Liver (tissue), 9 donors: Measurements from ENCODE around the gene KIFC3. TPM values are rescaled to one million over a fixed set of nuclear protein-coding genes. Genes with fewer than 3 reads are reported as not detected.
A peak's percentile ranks its signal among the peaks of the same experiment; 100 is the strongest.
"Not testable (repeated sequence)": the region's sequence is repeated elsewhere in the genome, so short reads cannot be mapped to it uniquely, and the experiment has no call there.

Experiments
- DNase-seq: peaks from one replicate; pipeline ENCODE4 v3.0.0-alpha.2; 2017; ENCODE audit warnings: low spot score
- H3K27ac ChIP-seq, 2 donors: one replicate each; pipeline ENCODE4 v1.7.0; 2013; ENCODE audit warnings: inconsistent platforms in 2 of 2, low read length in 2 of 2, control low read depth in 1 of 2, low read depth in 1 of 2, mild to moderate bottlenecking in 1 of 2
- H3K27me3 ChIP-seq, 4 donors: one replicate each; pipeline versions ENCODE4 v1.6.1 to v1.7.0; 2013; ENCODE audit warnings: low read length in 3 of 4, inconsistent platforms in 1 of 4, mild to moderate bottlenecking in 1 of 4, moderate library complexity in 1 of 4; ENCODE audit not compliant: control insufficient read depth in 4 of 4, insufficient read depth in 4 of 4
- H3K36me3 ChIP-seq, 4 donors: one replicate each; pipeline versions ENCODE4 v1.6.1 to v1.7.0; 2013; ENCODE audit warnings: low read length in 3 of 4, mild to moderate bottlenecking in 3 of 4, low read depth in 1 of 4, moderate library complexity in 1 of 4; ENCODE audit not compliant: control insufficient read depth in 4 of 4, insufficient read depth in 3 of 4
- H3K4me1 ChIP-seq, 4 donors: one replicate each; pipeline versions ENCODE4 v1.6.1 to v1.7.0; 2013; ENCODE audit warnings: low read length in 3 of 4, mild to moderate bottlenecking in 3 of 4, moderate library complexity in 1 of 4; ENCODE audit not compliant: control insufficient read depth in 4 of 4, insufficient read depth in 4 of 4
- H3K4me3 ChIP-seq, 3 donors: one replicate each; pipeline versions ENCODE4 v1.6.1 to v1.7.0; 2013; ENCODE audit warnings: low read length in 3 of 3, control low read depth in 1 of 3, low read depth in 1 of 3, mild to moderate bottlenecking in 1 of 3
- H3K9ac ChIP-seq, 2 donors: one replicate each; pipeline ENCODE4 v1.7.0; 2013; ENCODE audit warnings: low read length in 2 of 2, mild to moderate bottlenecking in 2 of 2, moderate library complexity in 2 of 2, control low read depth in 1 of 2, low read depth in 1 of 2
- H3K9me3 ChIP-seq, 4 donors: one replicate each; pipeline versions ENCODE4 v1.6.1 to v1.7.0; 2013; ENCODE audit warnings: low read length in 3 of 4; ENCODE audit not compliant: control insufficient read depth in 4 of 4
- EGR1 ChIP-seq, 2 donors: IDR thresholded peaks; 2 replicates each; pipeline ENCODE4 v1.6.1; 2016 to 2018; ENCODE audit warnings: antibody characterized with exemption in 2 of 2, low read depth in 2 of 2
- FOXA1 ChIP-seq: IDR thresholded peaks from 2 replicates; pipeline ENCODE4 v1.6.1; 2016; ENCODE audit warnings: antibody characterized with exemption
- FOXA2 ChIP-seq: IDR thresholded peaks from 2 replicates; pipeline ENCODE4 v1.6.1; 2016; ENCODE audit warnings: antibody characterized with exemption
- GABPA ChIP-seq, 2 donors: IDR thresholded peaks in 1 of 2; conservative IDR thresholded peaks in 1 of 2; 2 replicates each; pipeline ENCODE4 v1.6.1; 2016; ENCODE audit warnings: antibody characterized with exemption in 2 of 2, mild to moderate bottlenecking in 1 of 2, moderate library complexity in 1 of 2
- HNF4A ChIP-seq, 2 donors: conservative IDR thresholded peaks; 2 replicates each; pipeline ENCODE4 v1.6.1; 2016; ENCODE audit warnings: antibody characterized with exemption in 2 of 2, mild to moderate bottlenecking in 2 of 2
- HNF4G ChIP-seq: IDR thresholded peaks from 2 replicates; pipeline ENCODE4 v1.6.1; 2016; ENCODE audit warnings: antibody characterized with exemption
- JUND ChIP-seq, 2 donors: IDR thresholded peaks; 2 replicates each; pipeline ENCODE4 v1.6.1; 2016; ENCODE audit warnings: antibody characterized with exemption in 2 of 2
- NR2F2 ChIP-seq: IDR thresholded peaks from 2 replicates; pipeline ENCODE4 v1.6.1; 2016; ENCODE audit warnings: antibody characterized with exemption
- RAD21 ChIP-seq, 2 donors: IDR thresholded peaks; 2 replicates each; pipeline ENCODE4 v1.6.1; 2016; ENCODE audit warnings: antibody characterized with exemption in 2 of 2, mild to moderate bottlenecking in 2 of 2
- RXRA ChIP-seq, 2 donors: IDR thresholded peaks; 2 replicates each; pipeline ENCODE4 v1.6.1; 2017 to 2018; ENCODE audit warnings: antibody characterized with exemption in 2 of 2, mild to moderate bottlenecking in 1 of 2
- SP1 ChIP-seq: IDR thresholded peaks from 2 replicates; pipeline ENCODE4 v1.6.1; 2018; ENCODE audit warnings: antibody characterized with exemption, mild to moderate bottlenecking
- TAF1 ChIP-seq: conservative IDR thresholded peaks from 2 replicates; pipeline ENCODE4 v1.6.1; 2016; ENCODE audit warnings: antibody characterized with exemption, mild to moderate bottlenecking
- YY1 ChIP-seq: IDR thresholded peaks from 2 replicates; pipeline ENCODE4 v1.6.1; 2016; ENCODE audit warnings: antibody characterized with exemption, mild to moderate bottlenecking
- WGBS: extraction: QIAGEN DNeasy Blood & Tissue Kit; methylation state at CpG from one replicate; pipeline ENCODE4 v1.1.7; 2013; 5-methylcytosine and 5-hydroxymethylcytosine counted together
- polyA plus RNA-seq, 2 donors: library from polyadenylated mRNA; stranded (reverse) in 1 of 2; unstranded in 1 of 2; fragments of 200-250 nt in 1 of 2; fragments of >200 nt in 1 of 2; fragmentation: Nextera tagmentation in 1 of 2; extraction: Ambion mirVana in 1 of 2; gene quantifications; one replicate each; pipeline versions ENCODE4 v1.2.1 to v1.2.3, GENCODE V29; 2013 to 2015
- total RNA-seq, 2 donors: library from RNA; depleted of rRNA; stranded (reverse); fragments of >200 nt; gene quantifications; one replicate each; pipeline ENCODE4 v1.2.3, GENCODE V29; 2014
- TF ChIP-seq, protein P1 (sequence below): IDR thresholded peaks from 2 replicates; pipeline ENCODE4 v1.6.1; 2016; ENCODE audit warnings: antibody characterized with exemption
- TF ChIP-seq, protein P2 (sequence below): IDR thresholded peaks from 2 replicates; pipeline ENCODE4 v1.6.1; 2016; ENCODE audit warnings: antibody characterized with exemption
- TF ChIP-seq, protein P3 (sequence below): IDR thresholded peaks from 2 replicates; pipeline ENCODE4 v1.6.1; 2016; ENCODE audit warnings: antibody characterized with exemption
- TF ChIP-seq, protein P4 (sequence below): fragments of 150-350 bp; IDR thresholded peaks from 2 replicates; pipeline ENCODE4 v1.5.1; 2017; ENCODE audit warnings: improper control_type of control experiment, low read depth, low read length; ENCODE audit not compliant: missing input control
- donor health status: healthy.
- donor health status: healthy.
- donor health status: healthy.
- donor health status: healthy.
- donor health status: healthy.

The KIFC3 gene
- total and polyA plus RNA-seq, 4 donors: 16.5 to 103 (median 27.4) TPM

- peaks cover 13 to 21% (median 18%) of the 10 kb centered on the region in 4 donors for H3K4me1 ChIP-seq
- H3K9ac ChIP-seq: no peak overlapping the region
- 93% methylated on average over 8 of the region's 8 CpGs for WGBS
- H3K27ac ChIP-seq: no peak overlapping the region
- TF ChIP-seq, protein P1, sequence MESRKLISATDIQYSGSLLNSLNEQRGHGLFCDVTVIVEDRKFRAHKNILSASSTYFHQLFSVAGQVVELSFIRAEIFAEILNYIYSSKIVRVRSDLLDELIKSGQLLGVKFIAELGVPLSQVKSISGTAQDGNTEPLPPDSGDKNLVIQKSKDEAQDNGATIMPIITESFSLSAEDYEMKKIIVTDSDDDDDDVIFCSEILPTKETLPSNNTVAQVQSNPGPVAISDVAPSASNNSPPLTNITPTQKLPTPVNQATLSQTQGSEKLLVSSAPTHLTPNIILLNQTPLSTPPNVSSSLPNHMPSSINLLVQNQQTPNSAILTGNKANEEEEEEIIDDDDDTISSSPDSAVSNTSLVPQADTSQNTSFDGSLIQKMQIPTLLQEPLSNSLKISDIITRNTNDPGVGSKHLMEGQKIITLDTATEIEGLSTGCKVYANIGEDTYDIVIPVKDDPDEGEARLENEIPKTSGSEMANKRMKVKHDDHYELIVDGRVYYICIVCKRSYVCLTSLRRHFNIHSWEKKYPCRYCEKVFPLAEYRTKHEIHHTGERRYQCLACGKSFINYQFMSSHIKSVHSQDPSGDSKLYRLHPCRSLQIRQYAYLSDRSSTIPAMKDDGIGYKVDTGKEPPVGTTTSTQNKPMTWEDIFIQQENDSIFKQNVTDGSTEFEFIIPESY: no peak
- TF ChIP-seq YY1 (no peak), SP1 (no peak), GABPA (IDR thresholded peaks at IDR 0.05 in 1 of 2, conservative IDR thresholded peaks at IDR 0.05 in 1 of 2) (no peak), EGR1 (IDR thresholded peaks at IDR 0.05; ENCODE audit: low read depth in 2 of 2) (no peak), FOXA1 (no peak), HNF4A (conservative IDR thresholded peaks at IDR 0.05) (no peak), HNF4G (no peak), JUND (IDR thresholded peaks at IDR 0.05) (no peak), FOXA2 (no peak)
- TF ChIP-seq, protein P2, sequence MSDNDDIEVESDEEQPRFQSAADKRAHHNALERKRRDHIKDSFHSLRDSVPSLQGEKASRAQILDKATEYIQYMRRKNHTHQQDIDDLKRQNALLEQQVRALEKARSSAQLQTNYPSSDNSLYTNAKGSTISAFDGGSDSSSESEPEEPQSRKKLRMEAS: no peak
- no peak for DNase-seq
- no peaks in the 10 kb centered on the region for H3K36me3 ChIP-seq
- H3K9me3 ChIP-seq: no peaks in the 10 kb centered on the region
- H3K27me3 ChIP-seq: no peaks in the 10 kb centered on the region
- H3K4me3 ChIP-seq: no peak overlapping the region
Measured at GRCh38 chr16:57813466-57813865, 11.2 kb upstream of the KIFC3 start.

GRCh38 chr16:57811340-57811739 is 9.0 kb upstream of the KIFC3 start:
- H3K4me3 ChIP-seq, H3K9ac ChIP-seq, H3K36me3 ChIP-seq, H3K27me3 ChIP-seq, H3K9me3 ChIP-seq: not testable (repeated sequence)
- Histone ChIP-seq H3K4me1 (peaks cover 14 to 32% (median 22%) of the 10 kb centered on the region in 4 donors), H3K27ac (peak overlapping the region; percentile 89)
- peak; percentile 24 for DNase-seq
- 89% methylated on average over 8 of the region's 8 CpGs for WGBS

GRCh38 chr16:57810197-57811031 is 8.1 kb upstream of the KIFC3 start:
- H3K4me1 ChIP-seq: peaks cover 14 to 32% (median 22%) of the 10 kb centered on the region in 4 donors
- H3K9me3 ChIP-seq: no peaks in the 10 kb centered on the region
- no peak overlapping the region for H3K4me3 ChIP-seq
- peak; percentile 76 for DNase-seq
- H3K27me3 ChIP-seq: no peaks in the 10 kb centered on the region
- 16% methylated on average over 14 of the region's 14 CpGs for WGBS
- H3K36me3 ChIP-seq: no peaks in the 10 kb centered on the region
- H3K9ac ChIP-seq: peak overlapping the region; percentile 17 to 45
- H3K27ac ChIP-seq: peak overlapping the region; percentile 89
- peak; percentile 82 for TF ChIP-seq YY1
- peak; percentile 52 for TF ChIP-seq FOXA2
- TF ChIP-seq, protein P3, sequence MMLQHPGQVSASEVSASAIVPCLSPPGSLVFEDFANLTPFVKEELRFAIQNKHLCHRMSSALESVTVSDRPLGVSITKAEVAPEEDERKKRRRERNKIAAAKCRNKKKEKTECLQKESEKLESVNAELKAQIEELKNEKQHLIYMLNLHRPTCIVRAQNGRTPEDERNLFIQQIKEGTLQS: peak; percentile 87
- peak; percentile 85 for TF ChIP-seq SP1
- TF ChIP-seq NR2F2: no peak
- TF ChIP-seq, protein P2: peak; percentile 86
- TF ChIP-seq FOXA1: peak; percentile 59
- TF ChIP-seq TAF1: peak; percentile 46
- no peak for TF ChIP-seq HNF4G
- TF ChIP-seq, protein P4, sequence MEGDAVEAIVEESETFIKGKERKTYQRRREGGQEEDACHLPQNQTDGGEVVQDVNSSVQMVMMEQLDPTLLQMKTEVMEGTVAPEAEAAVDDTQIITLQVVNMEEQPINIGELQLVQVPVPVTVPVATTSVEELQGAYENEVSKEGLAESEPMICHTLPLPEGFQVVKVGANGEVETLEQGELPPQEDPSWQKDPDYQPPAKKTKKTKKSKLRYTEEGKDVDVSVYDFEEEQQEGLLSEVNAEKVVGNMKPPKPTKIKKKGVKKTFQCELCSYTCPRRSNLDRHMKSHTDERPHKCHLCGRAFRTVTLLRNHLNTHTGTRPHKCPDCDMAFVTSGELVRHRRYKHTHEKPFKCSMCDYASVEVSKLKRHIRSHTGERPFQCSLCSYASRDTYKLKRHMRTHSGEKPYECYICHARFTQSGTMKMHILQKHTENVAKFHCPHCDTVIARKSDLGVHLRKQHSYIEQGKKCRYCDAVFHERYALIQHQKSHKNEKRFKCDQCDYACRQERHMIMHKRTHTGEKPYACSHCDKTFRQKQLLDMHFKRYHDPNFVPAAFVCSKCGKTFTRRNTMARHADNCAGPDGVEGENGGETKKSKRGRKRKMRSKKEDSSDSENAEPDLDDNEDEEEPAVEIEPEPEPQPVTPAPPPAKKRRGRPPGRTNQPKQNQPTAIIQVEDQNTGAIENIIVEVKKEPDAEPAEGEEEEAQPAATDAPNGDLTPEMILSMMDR: no peak
- TF ChIP-seq HNF4A (conservative IDR thresholded peaks at IDR 0.05): peak; percentile 25 to 66
- TF ChIP-seq JUND (IDR thresholded peaks at IDR 0.05): peak; percentile 95 to 98
- TF ChIP-seq, protein P1: no peak
- TF ChIP-seq EGR1 (IDR thresholded peaks at IDR 0.05; ENCODE audit: low read depth in 2 of 2): peak in 1 of 2 donors; percentile 64
- peak; percentile 48 to 86 for TF ChIP-seq RXRA (IDR thresholded peaks at IDR 0.05)
- peak; percentile 50 to 65 for TF ChIP-seq RAD21 (IDR thresholded peaks at IDR 0.05)
